GM19324 (cell line): ENCODE results near the gene NKAP.
"Not testable (repeated sequence)": the region's sequence is repeated elsewhere in the genome, so short reads cannot be mapped to it uniquely, and the experiment has no call there.

Experiments
- ATAC-seq: cut with Tn5 transposase; IDR thresholded peaks from one replicate; pipeline ENCODE4 v1.9.1; 2021; ENCODE audit warnings: mild to moderate bottlenecking, moderate library complexity; ENCODE audit not compliant: unreplicated experiment, low FRiP score

The NKAP gene

GRCh38 chrX:119942173-119942819, 1.3 kb downstream of the NKAP start:
- ATAC-seq = no peak

DNA sequence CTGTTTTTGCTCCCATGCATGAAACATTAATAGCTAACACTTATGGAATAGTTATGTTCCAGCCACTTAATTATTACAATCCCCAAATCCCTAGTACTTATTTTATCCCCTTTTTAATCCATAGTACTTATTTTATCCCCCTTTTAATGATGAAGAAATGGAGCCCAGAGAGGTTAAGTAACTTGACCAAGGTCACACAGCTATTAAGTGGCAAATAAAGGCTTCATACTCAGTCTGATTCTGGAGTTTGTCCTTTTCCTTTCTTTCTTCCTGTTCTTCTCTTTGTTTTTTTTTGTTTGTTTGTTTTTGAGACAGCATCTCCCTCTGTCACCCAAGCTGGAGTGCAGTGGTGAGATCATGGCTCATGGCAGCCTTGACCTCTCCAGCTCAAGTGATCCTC, 2.2 kb downstream of the NKAP start:
- ATAC-seq = no peak

- no peak for ATAC-seq
Measured at GRCh38 chrX:119935215-119935874, 8.2 kb downstream of the NKAP start.

DNA sequence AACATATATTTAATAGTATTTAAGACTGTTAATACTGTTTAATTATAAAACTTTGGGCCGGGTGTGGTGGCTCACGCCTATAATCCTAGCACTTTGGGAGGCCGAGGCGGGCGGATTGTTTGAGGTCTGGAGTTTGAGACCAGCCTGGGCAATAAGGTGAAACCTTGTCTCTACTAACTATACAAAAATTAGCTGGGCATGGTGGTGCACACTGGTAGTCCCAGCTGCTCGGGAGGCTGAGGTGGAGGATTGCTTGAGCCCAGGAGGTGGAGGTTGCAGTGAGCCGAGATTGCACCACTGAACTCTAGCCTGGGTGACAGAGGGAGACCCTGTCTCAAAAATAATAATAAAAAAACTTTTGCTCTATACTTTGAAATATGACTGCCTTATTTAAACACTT, 21.2 kb downstream of the NKAP start:
- not testable (repeated sequence) for ATAC-seq

DNA sequence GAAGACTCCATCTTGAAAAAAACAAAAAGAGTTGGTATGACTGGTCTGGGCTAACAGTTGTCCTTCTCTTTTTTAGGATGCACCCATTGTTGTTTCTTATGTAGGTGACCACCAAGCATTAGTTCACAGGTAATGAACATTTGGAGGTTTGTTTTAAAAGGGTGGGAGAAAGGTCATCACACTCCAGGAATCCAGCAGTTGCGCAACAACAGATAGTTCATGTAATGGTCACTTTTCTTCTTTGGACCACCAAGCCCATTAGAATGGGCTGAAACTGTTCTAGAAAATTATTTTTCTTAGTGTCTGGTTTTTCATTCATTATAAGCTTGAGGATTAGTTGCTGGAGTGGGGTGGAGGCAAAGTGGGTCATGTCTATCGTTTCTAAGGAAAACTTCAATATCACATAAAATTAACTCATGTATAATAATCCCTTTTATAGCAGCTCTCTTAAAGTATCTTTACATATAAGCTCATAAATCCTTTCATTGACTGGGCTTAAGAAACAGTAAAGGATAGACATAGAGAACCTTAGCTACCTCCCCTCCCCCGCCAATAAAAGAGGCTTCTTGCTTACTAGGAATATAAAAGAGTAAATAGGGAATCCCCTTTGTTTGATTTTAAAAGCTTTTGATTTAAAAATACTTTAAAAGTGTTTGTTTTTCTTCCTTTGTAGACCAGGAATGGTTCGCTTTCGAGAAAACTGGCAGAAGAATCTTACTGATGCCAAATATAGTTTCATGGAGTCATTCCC, 23.5 kb downstream of the NKAP start:
- ATAC-seq = no peak

- no peak for ATAC-seq
Measured at GRCh38 chrX:119917877-119918276, 25.7 kb downstream of the NKAP start.

GRCh38 chrX:119916310-119916709, 27.2 kb downstream of the NKAP start:
- ATAC-seq = no peak

GRCh38 chrX:119900976-119901375, 42.6 kb downstream of the NKAP start:
- ATAC-seq = no peak

DNA sequence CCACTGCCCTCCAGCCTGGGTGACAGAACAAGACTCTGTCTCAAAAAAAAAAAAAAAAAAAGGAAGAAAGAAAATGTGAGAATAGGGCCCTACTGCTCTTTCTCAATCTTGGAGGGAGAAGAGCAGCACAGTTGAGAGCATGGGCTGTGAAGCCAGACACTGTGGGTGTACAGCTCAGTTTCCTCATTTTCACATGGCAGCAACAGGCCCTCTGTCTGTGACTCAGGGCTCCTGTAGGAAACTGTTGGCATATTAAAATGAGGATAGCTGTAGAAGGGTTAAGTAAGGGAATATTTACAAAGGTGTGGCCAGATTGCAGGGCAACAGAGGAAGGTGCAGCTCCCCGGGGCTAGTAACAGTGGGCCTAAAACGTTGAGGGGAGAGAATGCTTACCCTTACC, 44.4 kb downstream of the NKAP start:
- ATAC-seq = no peak

GRCh38 chrX:119895843-119896326, 47.7 kb downstream of the NKAP start, which contains the start of gene AKAP14:
Gene AKAP14 (plus strand): TSS chrX:119895893. CDS start chrX:119903224, 7,331 bp downstream.
- no peak for ATAC-seq

GRCh38 chrX:119891961-119892692, 51.4 kb downstream of the NKAP start:
- not testable (repeated sequence) for ATAC-seq

DNA sequence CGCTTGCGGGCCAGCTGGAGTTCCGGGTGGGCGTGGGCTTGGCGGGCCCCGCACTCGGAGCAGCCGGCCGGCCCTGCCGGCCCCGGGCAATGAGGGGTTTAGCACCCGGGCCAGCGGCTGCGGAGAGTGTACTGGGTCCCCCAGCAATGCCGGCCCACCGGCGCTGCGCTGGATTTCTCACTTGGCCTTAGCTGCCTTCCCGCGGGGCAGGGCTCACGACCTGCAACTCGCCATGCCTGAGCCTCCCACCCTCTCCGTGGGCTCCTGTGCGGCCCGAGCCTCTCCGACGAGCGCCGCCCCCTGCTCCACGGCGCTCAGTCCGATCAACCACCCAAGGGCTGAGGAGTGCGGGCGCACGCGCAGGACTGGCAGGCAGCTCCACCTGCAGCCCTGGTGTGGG, 52.9 kb downstream of the NKAP start:
- ATAC-seq = not testable (repeated sequence)

GRCh38 chrX:119887721-119888425, 55.7 kb downstream of the NKAP start:
- ATAC-seq = no peak

DNA sequence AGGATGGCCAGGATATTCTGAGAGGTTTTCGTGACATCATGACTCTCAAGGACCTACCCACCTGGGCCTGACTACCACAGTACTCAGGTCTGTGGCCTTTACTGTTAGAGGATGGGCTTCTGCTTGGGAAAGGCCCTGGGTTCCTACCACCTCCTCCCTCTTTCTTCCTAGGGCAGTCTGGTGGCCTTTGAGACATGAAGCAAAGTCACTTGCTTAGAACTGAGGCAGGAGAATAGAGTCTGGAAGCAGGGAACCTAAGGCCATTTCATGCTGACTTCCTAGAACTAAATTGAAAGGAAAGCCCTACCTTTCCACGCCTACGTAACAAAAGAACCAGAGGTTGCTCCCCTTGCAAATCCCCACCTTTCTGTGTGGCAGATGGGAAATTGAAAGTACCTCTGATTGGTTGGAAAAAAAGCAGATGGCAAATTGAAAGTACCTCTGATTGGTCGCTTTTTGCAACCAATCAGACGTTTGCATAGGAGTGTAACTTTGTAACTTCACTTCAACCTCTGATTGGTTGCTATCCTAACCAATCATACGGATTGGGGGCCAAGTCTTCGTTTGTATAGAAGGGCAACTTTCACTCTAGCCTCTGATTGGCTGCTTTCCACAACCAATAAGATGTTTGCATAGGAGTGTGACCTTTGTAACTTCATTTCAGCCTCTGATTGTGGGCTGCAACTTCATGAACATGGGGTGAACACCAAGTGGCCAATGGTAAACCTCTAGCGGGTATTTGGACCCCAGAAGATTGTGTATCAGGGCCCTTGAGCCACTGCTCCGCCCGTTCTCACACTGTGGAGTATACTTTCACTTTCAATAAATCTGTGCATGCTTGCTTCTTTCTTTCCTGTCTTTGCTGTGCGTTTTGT, 57.8 kb downstream of the NKAP start:
- ATAC-seq = no peak

GRCh38 chrX:119880552-119881437, 62.8 kb downstream of the NKAP start:
- ATAC-seq = peak; percentile 80

DNA sequence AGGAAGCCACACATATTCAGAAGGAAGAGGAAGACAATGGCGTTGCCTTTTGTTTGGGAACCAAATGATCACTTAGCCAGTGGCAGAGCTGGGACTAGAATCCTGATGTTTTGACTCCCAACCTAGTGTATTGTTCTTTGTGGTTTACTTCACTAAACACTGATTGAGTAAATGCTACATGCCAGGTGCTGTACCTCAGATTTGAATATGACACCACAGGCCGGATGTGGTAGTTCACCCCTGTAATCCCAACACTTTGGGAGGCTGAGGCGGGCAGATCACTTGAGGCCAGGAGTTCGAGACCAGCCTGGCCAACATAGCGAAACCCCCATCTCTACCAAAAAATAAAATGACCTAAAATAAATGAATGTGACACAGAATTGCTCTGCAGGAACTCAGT, 63.5 kb downstream of the NKAP start:
- ATAC-seq = no peak

- no peak for ATAC-seq
Measured at GRCh38 chrX:119878740-119879139, 64.8 kb downstream of the NKAP start.
